ENCODE measurements around the gene ZNF638.

Gene ZNF638

GRCh38 chr2:71469403-71470398 lies 138.1 kb downstream of the ZNF638 start:
- DNase-seq (ENCODE audit: low read depth in 2 of 2): no peak

GRCh38 chr2:71471276-71471675 lies 139.7 kb downstream of the ZNF638 start:
- DNase-seq (ENCODE audit: low read depth in 2 of 2): no peak

GRCh38 chr2:71472019-71472418 lies 140.4 kb downstream of the ZNF638 start:
- DNase-seq (ENCODE audit: low read depth in 2 of 2): no peak

GRCh38 chr2:71473346-71474031 lies 141.9 kb downstream of the ZNF638 start:
- no peak for DNase-seq (ENCODE audit: low read depth in 2 of 2)

- no peak for DNase-seq (ENCODE audit: low read depth in 2 of 2)
Observed at GRCh38 chr2:71474116-71474743, 142.6 kb downstream of the ZNF638 start.

- DNase-seq (ENCODE audit: low read depth in 2 of 2): no peak
Observed at GRCh38 chr2:71474744-71475397, 143.3 kb downstream of the ZNF638 start.

GRCh38 chr2:71476495-71476894 lies 144.9 kb downstream of the ZNF638 start:
- DNase-seq (ENCODE audit: low read depth in 2 of 2): no peak

GRCh38 chr2:71477231-71477691 lies 145.7 kb downstream of the ZNF638 start:
- no peak for DNase-seq (ENCODE audit: low read depth in 2 of 2)

- DNase-seq (ENCODE audit: low read depth in 2 of 2): no peak
Observed at GRCh38 chr2:71478806-71479205, 147.2 kb downstream of the ZNF638 start.

- no peak for DNase-seq (ENCODE audit: low read depth in 2 of 2)
Observed at GRCh38 chr2:71479261-71479660, 147.7 kb downstream of the ZNF638 start.

GRCh38 chr2:71481111-71481510 lies 149.5 kb downstream of the ZNF638 start:
- no peak for DNase-seq (ENCODE audit: low read depth in 2 of 2)

- no peak for DNase-seq (ENCODE audit: low read depth in 2 of 2)
Observed at GRCh38 chr2:71482055-71482454, 150.5 kb downstream of the ZNF638 start.

GRCh38 chr2:71483246-71483645 lies 151.7 kb downstream of the ZNF638 start:
- DNase-seq (ENCODE audit: low read depth in 2 of 2): no peak

GRCh38 chr2:71484354-71484753 lies 152.8 kb downstream of the ZNF638 start:
- DNase-seq (ENCODE audit: low read depth in 2 of 2): no peak
